Chondrocyte (in vitro differentiated cells): ENCODE results near the gene CEMIP. TPM values are rescaled to one million over a fixed set of nuclear protein-coding genes. Genes with fewer than 3 reads are reported as not detected.

Source experiments
- DNase-seq: peaks from one replicate; pipeline ENCODE4 v3.0.0; 2021; ENCODE audit warnings: mixed read lengths, low spot score
- H3K27ac Mint-ChIP-seq: one replicate; pipeline ENCODE4 v1.8.0; 2021; ENCODE audit warnings: mild to moderate bottlenecking, moderate library complexity, mixed read lengths; ENCODE audit not compliant: unreplicated experiment
- H3K27me3 Mint-ChIP-seq: 2 replicates; pipeline ENCODE4 v1.8.0; 2021; ENCODE audit warnings: low read depth, mixed read lengths
- H3K36me3 Mint-ChIP-seq: 2 replicates; pipeline ENCODE4 v1.8.0; 2021; ENCODE audit warnings: low read depth, mixed read lengths
- H3K4me1 Mint-ChIP-seq: 2 replicates; pipeline ENCODE4 v1.8.0; 2021; ENCODE audit warnings: low read depth, mild to moderate bottlenecking, mixed read lengths
- H3K4me3 Mint-ChIP-seq: one replicate; pipeline ENCODE4 v1.8.0; 2021; ENCODE audit warnings: mild to moderate bottlenecking, moderate library complexity, mixed read lengths; ENCODE audit not compliant: unreplicated experiment
- H3K9me3 Mint-ChIP-seq: 2 replicates; pipeline ENCODE4 v1.8.0; 2021; ENCODE audit warnings: low read depth, mixed read lengths
- total RNA-seq: library from RNA; stranded (reverse); gene quantifications from 3 replicates; pipeline ENCODE4 v1.2.1, GENCODE V29; 2021
- TF ChIP-seq, protein P1 (sequence below): fragments of 200-600 bp; sonication (generic); IDR thresholded peaks from 2 replicates; pipeline ENCODE4 v1.5.0; 2021; ENCODE audit warnings: antibody characterized with exemption, mild to moderate bottlenecking, moderate library complexity

Gene CEMIP
- total RNA-seq, 1 donor from 2014 or later = 146 TPM

DNA sequence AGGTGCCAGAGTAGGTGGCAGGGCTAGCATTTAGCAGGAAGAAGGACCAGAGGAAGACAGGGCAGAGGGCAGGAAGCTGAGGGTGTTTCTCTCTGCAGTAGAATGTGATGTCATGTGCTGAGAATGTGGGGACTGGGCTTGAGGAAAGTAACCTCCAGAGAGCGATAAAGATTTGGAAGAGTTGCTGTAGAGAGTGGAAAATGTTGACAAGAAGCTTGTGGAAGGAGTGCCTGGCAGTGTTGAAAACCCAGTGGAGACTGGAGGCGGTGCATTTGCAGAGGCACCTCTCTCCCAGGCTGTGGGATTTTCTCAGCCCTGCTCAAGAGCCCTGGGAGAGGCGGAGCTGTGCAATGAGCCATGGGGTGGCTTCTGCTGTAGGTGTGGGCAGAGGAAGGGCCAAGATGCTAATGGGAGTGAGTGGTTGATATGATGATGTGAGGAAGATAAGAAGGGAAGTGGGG lies 155.6 kb downstream of the CEMIP start:
- H3K27me3 Mint-ChIP-seq = no peaks in the 10 kb centered on the region
- TF ChIP-seq, protein P1, sequence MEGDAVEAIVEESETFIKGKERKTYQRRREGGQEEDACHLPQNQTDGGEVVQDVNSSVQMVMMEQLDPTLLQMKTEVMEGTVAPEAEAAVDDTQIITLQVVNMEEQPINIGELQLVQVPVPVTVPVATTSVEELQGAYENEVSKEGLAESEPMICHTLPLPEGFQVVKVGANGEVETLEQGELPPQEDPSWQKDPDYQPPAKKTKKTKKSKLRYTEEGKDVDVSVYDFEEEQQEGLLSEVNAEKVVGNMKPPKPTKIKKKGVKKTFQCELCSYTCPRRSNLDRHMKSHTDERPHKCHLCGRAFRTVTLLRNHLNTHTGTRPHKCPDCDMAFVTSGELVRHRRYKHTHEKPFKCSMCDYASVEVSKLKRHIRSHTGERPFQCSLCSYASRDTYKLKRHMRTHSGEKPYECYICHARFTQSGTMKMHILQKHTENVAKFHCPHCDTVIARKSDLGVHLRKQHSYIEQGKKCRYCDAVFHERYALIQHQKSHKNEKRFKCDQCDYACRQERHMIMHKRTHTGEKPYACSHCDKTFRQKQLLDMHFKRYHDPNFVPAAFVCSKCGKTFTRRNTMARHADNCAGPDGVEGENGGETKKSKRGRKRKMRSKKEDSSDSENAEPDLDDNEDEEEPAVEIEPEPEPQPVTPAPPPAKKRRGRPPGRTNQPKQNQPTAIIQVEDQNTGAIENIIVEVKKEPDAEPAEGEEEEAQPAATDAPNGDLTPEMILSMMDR = no peak
- peaks cover 23% of the 10 kb centered on the region for H3K4me1 Mint-ChIP-seq
- peaks cover 38% of the 10 kb centered on the region for H3K36me3 Mint-ChIP-seq
- H3K4me3 Mint-ChIP-seq = no peak overlapping the region
- peak overlapping the region; percentile 49 for H3K27ac Mint-ChIP-seq
- no peaks in the 10 kb centered on the region for H3K9me3 Mint-ChIP-seq
- DNase-seq = peak; percentile 11

DNA sequence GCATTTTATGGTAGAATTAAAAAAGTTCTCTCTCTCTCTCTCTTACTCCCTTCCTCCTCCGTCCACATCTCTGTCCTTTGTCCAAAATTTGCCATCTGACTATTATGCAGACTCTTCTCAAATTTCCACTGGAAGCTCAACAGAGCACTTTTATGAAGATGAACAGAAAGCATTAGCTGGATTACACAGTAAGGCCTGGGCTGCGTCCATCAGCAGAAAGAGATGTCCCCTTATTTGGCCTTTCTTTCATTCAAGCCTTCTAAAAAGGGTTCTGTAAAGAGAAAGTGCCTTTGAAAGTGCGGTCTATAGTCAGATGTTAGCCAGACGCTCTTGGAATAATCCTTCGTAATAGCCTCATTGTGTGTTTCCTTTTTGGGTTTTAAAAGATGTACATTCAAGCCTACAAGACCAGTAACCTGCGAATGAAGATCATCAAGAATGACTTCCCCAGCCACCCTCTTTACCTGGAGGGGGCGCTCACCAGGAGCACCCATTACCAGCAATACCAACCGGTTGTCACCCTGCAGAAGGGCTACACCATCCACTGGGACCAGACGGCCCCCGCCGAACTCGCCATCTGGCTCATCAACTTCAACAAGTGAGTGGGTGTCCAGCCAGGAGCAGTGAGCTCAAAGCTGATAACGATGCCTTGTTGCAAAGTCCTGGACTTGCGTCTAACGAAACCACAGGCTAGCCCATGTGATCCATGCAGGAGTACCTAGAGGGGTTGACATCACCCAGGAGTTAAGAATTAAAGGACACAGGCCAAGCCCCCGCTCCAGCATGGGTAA lies 157.3 kb downstream of the CEMIP start:
- TF ChIP-seq, protein P1 = peak; percentile 12
- Mint-ChIP-seq H3K27me3 (no peaks in the 10 kb centered on the region), H3K4me1 (peaks cover 19% of the 10 kb centered on the region), H3K27ac (no peak overlapping the region), H3K36me3 (peaks cover 33% of the 10 kb centered on the region), H3K9me3 (no peaks in the 10 kb centered on the region), H3K4me3 (no peak overlapping the region)
- DNase-seq = no peak

DNA sequence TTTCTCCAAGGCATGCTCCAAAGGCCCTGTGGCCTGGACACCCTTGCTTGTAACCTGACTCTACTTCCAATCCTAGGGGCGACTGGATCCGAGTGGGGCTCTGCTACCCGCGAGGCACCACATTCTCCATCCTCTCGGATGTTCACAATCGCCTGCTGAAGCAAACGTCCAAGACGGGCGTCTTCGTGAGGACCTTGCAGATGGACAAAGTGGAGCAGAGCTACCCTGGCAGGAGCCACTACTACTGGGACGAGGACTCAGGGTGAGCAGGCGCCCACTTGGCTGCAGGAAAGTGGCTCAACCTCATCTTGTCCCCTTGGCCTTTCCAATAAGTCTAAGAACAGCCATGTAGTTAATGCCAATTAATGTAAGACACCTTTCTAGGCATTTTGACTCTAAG lies 158.5 kb downstream of the CEMIP start:
- H3K27ac Mint-ChIP-seq = peak overlapping the region; percentile 28
- H3K4me3 Mint-ChIP-seq = no peak overlapping the region
- H3K4me1 Mint-ChIP-seq = peaks cover 15% of the 10 kb centered on the region

DNA sequence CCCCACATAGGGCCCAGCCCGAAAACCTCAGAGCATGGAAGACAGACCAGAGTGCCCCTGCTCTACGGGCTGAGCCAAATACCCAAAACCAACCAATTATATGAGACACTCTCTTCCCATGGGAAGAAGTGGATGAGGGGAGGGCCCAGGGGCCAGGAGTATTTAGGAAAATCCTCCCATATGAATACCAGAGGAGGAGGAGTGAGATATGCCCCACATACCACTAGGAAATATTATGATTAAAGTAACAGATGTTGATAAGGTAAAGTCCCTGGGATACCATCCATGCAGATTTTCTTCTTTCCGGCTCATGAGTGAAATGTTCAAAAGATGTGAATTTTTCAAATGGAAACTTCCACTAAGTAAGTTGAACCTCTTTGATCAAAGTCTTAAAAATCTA lies 160.0 kb downstream of the CEMIP start:
- Mint-ChIP-seq H3K27me3 (no peaks in the 10 kb centered on the region), H3K27ac (no peak overlapping the region), H3K36me3 (peaks cover 47% of the 10 kb centered on the region), H3K4me1 (peaks cover 12% of the 10 kb centered on the region), H3K4me3 (no peak overlapping the region), H3K9me3 (no peaks in the 10 kb centered on the region)
- TF ChIP-seq, protein P1 = no peak
- no peak for DNase-seq

More for the DNA sequence above, 158.5 kb downstream of the CEMIP start:
- peaks cover 39% of the 10 kb centered on the region for H3K36me3 Mint-ChIP-seq
- TF ChIP-seq, protein P1 = no peak
- DNase-seq = no peak
- no peaks in the 10 kb centered on the region for H3K9me3 Mint-ChIP-seq
- no peaks in the 10 kb centered on the region for H3K27me3 Mint-ChIP-seq

DNA sequence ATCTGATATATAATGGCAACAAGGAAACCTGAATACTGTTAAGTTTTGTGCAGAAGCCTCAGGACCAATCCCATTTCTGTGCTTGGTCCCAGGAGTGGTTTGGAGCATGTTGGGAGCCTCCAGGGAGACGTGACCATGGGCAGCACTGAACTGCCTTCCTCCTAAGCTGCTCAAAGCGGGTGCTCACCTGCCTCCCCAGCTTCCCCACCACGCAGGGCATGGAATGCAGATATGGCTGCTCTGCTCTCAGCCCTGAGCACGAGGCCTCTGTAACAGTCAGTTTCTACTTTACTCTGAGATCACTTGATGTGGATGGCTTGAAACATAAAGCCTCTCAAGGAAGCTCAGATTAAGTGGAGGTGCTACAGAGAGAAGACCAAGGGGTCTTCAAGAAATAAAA lies 161.2 kb downstream of the CEMIP start:
- Mint-ChIP-seq H3K27ac (no peak overlapping the region), H3K4me3 (no peak overlapping the region), H3K4me1 (peaks cover 3% of the 10 kb centered on the region), H3K27me3 (no peaks in the 10 kb centered on the region), H3K9me3 (no peaks in the 10 kb centered on the region), H3K36me3 (peaks cover 45% of the 10 kb centered on the region)
- no peak for DNase-seq
- TF ChIP-seq, protein P1 = no peak
